Measurements from ENCODE around the gene ASB1. TPM values are rescaled to one million over a fixed set of nuclear protein-coding genes. Genes with fewer than 3 reads are reported as not detected.
"Not testable (repeated sequence)": the region's sequence is repeated elsewhere in the genome, so short reads cannot be mapped to it uniquely, and the experiment has no call there.

Gene ASB1
- polyA plus RNA-seq, 1 donor (not counting 4 experiments of a cell fraction or from before 2014, with no cell fraction given), result 13.0 TPM

DNA sequence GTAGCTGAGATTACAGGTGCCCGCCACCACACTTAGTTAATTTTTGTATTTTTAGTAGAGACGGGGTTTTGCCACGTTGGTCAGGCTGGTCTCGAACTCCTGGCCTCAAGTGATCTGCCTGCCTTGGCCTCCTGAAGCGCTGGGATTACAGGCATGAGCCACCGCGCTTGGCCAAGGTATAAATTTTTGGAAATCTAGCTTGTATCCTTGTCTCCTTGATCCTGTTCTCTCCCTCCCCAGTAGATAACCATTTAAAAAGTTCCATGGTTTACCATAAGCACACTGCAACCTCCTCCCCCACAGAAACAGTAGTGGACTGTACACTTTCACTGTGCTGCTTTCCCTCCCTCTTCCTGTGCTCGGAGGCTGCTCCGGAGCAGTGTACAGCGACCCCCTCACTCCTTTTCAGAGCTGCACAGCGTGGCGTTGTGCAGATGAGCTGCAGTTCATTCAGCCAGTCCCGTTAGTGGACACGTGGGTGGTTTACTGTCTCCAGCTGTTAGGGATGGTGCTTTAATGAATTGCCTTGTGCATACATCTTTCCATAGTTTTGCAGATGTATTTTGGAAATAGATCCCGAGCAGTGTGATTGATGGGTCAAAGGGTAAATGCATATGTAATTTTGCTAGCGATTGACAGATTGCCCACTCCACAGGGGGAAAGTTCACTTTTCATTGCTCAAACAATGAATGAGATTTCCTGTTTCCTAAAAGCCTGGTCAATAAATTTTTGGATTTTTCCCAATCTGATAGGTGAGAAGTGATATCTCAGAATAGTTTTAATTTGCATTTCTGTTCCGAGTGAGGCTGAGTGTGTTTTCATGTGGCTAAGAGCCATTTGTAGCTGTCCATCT, 14.8 kb downstream of the ASB1 start:
- H3K27me3 ChIP-seq (ENCODE audit: control insufficient read depth, extremely low read depth, insufficient read depth, low read length), result no peaks in the 10 kb centered on the region
- no peak for TF ChIP-seq EZH2 (IDR thresholded peaks at IDR 0.05; ENCODE audit: low read length)
- TF ChIP-seq, protein P1, sequence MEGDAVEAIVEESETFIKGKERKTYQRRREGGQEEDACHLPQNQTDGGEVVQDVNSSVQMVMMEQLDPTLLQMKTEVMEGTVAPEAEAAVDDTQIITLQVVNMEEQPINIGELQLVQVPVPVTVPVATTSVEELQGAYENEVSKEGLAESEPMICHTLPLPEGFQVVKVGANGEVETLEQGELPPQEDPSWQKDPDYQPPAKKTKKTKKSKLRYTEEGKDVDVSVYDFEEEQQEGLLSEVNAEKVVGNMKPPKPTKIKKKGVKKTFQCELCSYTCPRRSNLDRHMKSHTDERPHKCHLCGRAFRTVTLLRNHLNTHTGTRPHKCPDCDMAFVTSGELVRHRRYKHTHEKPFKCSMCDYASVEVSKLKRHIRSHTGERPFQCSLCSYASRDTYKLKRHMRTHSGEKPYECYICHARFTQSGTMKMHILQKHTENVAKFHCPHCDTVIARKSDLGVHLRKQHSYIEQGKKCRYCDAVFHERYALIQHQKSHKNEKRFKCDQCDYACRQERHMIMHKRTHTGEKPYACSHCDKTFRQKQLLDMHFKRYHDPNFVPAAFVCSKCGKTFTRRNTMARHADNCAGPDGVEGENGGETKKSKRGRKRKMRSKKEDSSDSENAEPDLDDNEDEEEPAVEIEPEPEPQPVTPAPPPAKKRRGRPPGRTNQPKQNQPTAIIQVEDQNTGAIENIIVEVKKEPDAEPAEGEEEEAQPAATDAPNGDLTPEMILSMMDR (optimal IDR thresholded peaks at IDR 0.05 in 1 of 3, IDR thresholded peaks at IDR 0.05 in 1 of 3, conservative IDR thresholded peaks at IDR 0.05 in 1 of 3; ENCODE audit: extremely low read depth in 1 of 3, insufficient read depth in 2 of 3, low read length in 3 of 3), result no peak
- FAIRE-seq (no peak), DNase-seq (ENCODE audit: low read depth, low spot score) (no peak)
- dilution Hi-C loops (cut with MboI; ENCODE audit: extremely low pct_ligation_motif_present, low sequenced_read_pairs), result no loop called here
- H2AFZ ChIP-seq (ENCODE audit: control insufficient read depth, low read length), result no peak overlapping the region
- H3K4me1 ChIP-seq (ENCODE audit: control insufficient read depth, extremely low read depth, insufficient read depth, low read length), result peaks cover 10% of the 10 kb centered on the region
- peaks cover 41% of the 10 kb centered on the region for H3K79me2 ChIP-seq (ENCODE audit: control insufficient read depth, insufficient read depth, low read length)
- no peaks in the 10 kb centered on the region for H3K9me1 ChIP-seq (ENCODE audit: control insufficient read depth, extremely low read depth, insufficient read depth, low read length)
- H3K27ac ChIP-seq (ENCODE audit: control insufficient read depth, insufficient read depth, low read length), result no peak overlapping the region
- H3K4me2 ChIP-seq (ENCODE audit: control insufficient read depth, extremely low read depth, insufficient read depth, low read depth, low read length), result no peak overlapping the region
- peaks cover 26 to 39% of the 10 kb centered on the region in 2 experiments for H3K36me3 ChIP-seq (ENCODE audit: control insufficient read depth in 2 of 2, extremely low read depth in 1 of 2, insufficient read depth in 2 of 2, low read length in 2 of 2)
- H3K9ac ChIP-seq (ENCODE audit: control insufficient read depth, extremely low read depth, insufficient read depth, low read length), result no peak overlapping the region
- no peak overlapping the region for H3K4me3 ChIP-seq (ENCODE audit: control insufficient read depth in 2 of 3, extremely low read depth in 1 of 3, insufficient read depth in 2 of 3, low read depth in 1 of 3, low read length in 3 of 3)
- peaks cover 3% of the 10 kb centered on the region for H4K20me1 ChIP-seq (ENCODE audit: control insufficient read depth, extremely low read depth, insufficient read depth, low read length)
- no peaks in the 10 kb centered on the region for H3K9me3 ChIP-seq (ENCODE audit: control insufficient read depth, low read depth, low read length)

DNA sequence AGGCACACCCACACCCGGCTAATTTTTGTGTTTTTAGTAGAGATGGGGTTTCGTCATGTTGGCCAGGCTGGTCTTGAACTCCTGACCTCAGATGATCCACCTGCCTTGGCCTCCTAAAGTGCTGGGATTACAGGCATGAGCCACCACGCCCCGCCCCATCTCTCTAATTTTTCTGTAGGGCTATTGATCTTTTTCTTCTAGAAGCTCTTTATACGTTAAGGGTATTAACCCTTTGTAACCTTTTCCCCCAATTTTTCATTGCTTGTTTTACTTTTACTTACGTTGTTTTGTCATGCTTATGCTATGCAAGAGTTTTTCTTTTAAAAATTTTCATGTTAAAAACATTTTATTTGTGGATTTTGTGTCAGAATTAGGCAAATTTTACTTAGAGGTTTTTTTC, 15.5 kb downstream of the ASB1 start:
- H3K27me3 ChIP-seq (ENCODE audit: control insufficient read depth, extremely low read depth, insufficient read depth, low read length); H2AFZ ChIP-seq (ENCODE audit: control insufficient read depth, low read length); dilution Hi-C loops (cut with MboI; ENCODE audit: extremely low pct_ligation_motif_present, low sequenced_read_pairs); H3K9me1 ChIP-seq (ENCODE audit: control insufficient read depth, extremely low read depth, insufficient read depth, low read length); H3K4me2 ChIP-seq (ENCODE audit: control insufficient read depth, extremely low read depth, insufficient read depth, low read depth, low read length); H3K9ac ChIP-seq (ENCODE audit: control insufficient read depth, extremely low read depth, insufficient read depth, low read length); H4K20me1 ChIP-seq (ENCODE audit: control insufficient read depth, extremely low read depth, insufficient read depth, low read length); FAIRE-seq; H3K27ac ChIP-seq (ENCODE audit: control insufficient read depth, insufficient read depth, low read length); H3K4me3 ChIP-seq (ENCODE audit: control insufficient read depth in 2 of 3, extremely low read depth in 1 of 3, insufficient read depth in 2 of 3, low read depth in 1 of 3, low read length in 3 of 3); H3K9me3 ChIP-seq (ENCODE audit: control insufficient read depth, low read depth, low read length); DNase-seq (ENCODE audit: low read depth, low spot score): not testable (repeated sequence)
- Histone ChIP-seq H3K36me3 (ENCODE audit: control insufficient read depth in 2 of 2, extremely low read depth in 1 of 2, insufficient read depth in 2 of 2, low read length in 2 of 2) (peaks cover 31 to 46% of the 10 kb centered on the region in 2 experiments), H3K79me2 (ENCODE audit: control insufficient read depth, insufficient read depth, low read length) (peaks cover 41% of the 10 kb centered on the region), H3K4me1 (ENCODE audit: control insufficient read depth, extremely low read depth, insufficient read depth, low read length) (peaks cover 10% of the 10 kb centered on the region)

Measured in keratinocyte (primary cell).